ENCODE data around the gene INPP5K.

Gene INPP5K

GRCh38 chr17:1552932-1553331 is 36.5 kb upstream of the INPP5K start:
- Histone ChIP-seq H3K9ac (ENCODE audit: insufficient read length) (no peak overlapping the region), H3K9me3 (ENCODE audit: low read depth, low read length) (no peaks in the 10 kb centered on the region), H3K4me3 (no peak overlapping the region), H3K27ac (no peak overlapping the region), H3K36me3 (ENCODE audit: insufficient read depth, low read length) (peaks cover 12% of the 10 kb centered on the region; the same call in 1 of the 2 replicates)
- no peak for DNase-seq (ENCODE audit: low read depth, low spot score)
- TF ChIP-seq FOXP2 (optimal IDR thresholded peaks at IDR 0.05; ENCODE audit: control extremely low read depth, extremely low read length, insufficient read depth) (no peak), POLR2AphosphoS5 (IDR thresholded peaks at IDR 0.05; ENCODE audit: borderline replicate concordance, low read depth, low read length) (no peak), EZH2 (IDR thresholded peaks at IDR 0.05) (no peak)

DNA sequence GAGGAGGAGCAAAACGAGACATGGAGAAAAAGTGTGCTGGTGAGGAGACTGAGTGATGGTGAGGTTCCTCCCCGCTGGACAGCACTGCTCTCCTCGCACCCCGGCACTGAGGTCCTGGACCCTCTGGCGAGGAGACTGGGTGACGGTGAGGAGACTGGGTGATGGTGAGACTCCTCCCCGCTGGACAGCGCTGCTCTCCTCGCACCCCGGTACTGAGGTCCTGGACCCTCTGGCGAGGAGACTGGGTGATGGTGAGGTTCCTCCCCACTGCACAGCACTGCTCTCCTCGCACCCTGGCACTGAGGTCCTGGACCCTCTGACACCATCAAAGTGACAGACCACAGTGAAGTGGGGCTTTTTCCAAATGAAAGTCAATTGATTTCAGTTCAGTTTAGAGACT is 35.3 kb upstream of the INPP5K start:
- no peak overlapping the region for H3K4me3 ChIP-seq
- no peak for TF ChIP-seq POLR2AphosphoS5 (IDR thresholded peaks at IDR 0.05; ENCODE audit: borderline replicate concordance, low read depth, low read length)
- no peak for TF ChIP-seq FOXP2 (optimal IDR thresholded peaks at IDR 0.05; ENCODE audit: control extremely low read depth, extremely low read length, insufficient read depth)
- TF ChIP-seq EZH2 (IDR thresholded peaks at IDR 0.05), result no peak
- no peak for DNase-seq (ENCODE audit: low read depth, low spot score)
- no peak overlapping the region for H3K27ac ChIP-seq
- H3K36me3 ChIP-seq (ENCODE audit: insufficient read depth, low read length), result peaks cover 14% of the 10 kb centered on the region
- no peak overlapping the region for H3K9ac ChIP-seq (ENCODE audit: insufficient read length)
- no peaks in the 10 kb centered on the region for H3K9me3 ChIP-seq (ENCODE audit: low read depth, low read length)

DNA sequence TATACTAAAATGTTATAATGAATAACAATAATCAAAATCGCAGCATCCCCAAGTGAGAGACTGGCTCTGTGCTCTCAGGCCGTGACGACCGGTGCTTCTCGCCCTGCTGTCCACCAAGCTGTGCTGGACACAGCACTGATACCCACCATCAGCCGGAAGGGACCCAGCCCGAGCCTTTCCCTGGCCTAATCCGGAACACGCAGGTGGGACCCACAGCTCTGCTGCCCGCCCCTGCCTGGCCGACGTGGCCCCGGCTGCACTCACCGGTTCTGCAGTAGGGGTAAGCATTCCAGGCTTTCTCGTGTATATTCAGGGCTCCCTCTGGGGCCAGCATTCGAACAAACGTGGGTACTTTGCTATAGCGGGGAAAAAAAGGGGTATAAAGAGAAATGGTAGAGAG is 31.6 kb upstream of the INPP5K start:
- TF ChIP-seq FOXP2 (optimal IDR thresholded peaks at IDR 0.05; ENCODE audit: control extremely low read depth, extremely low read length, insufficient read depth) (no peak), POLR2AphosphoS5 (IDR thresholded peaks at IDR 0.05; ENCODE audit: borderline replicate concordance, low read depth, low read length) (no peak), EZH2 (IDR thresholded peaks at IDR 0.05) (no peak)

GRCh38 chr17:1546292-1546922 is 30.0 kb upstream of the INPP5K start:
- no peak overlapping the region for H3K27ac ChIP-seq
- no peak overlapping the region for H3K4me3 ChIP-seq
- no peak for DNase-seq (ENCODE audit: low read depth, low spot score)
- no peaks in the 10 kb centered on the region for H3K9me3 ChIP-seq (ENCODE audit: low read depth, low read length)
- peaks cover 27% of the 10 kb centered on the region for H3K36me3 ChIP-seq (ENCODE audit: insufficient read depth, low read length)
- TF ChIP-seq POLR2AphosphoS5 (IDR thresholded peaks at IDR 0.05; ENCODE audit: borderline replicate concordance, low read depth, low read length), result no peak
- no peak for TF ChIP-seq FOXP2 (optimal IDR thresholded peaks at IDR 0.05; ENCODE audit: control extremely low read depth, extremely low read length, insufficient read depth)
- TF ChIP-seq EZH2 (IDR thresholded peaks at IDR 0.05), result no peak
- no peak overlapping the region for H3K9ac ChIP-seq (ENCODE audit: insufficient read length)

More for the DNA sequence above, 31.6 kb upstream of the INPP5K start:
- Histone ChIP-seq H3K4me3 (no peak overlapping the region), H3K9ac (ENCODE audit: insufficient read length) (no peak overlapping the region), H3K9me3 (ENCODE audit: low read depth, low read length) (no peaks in the 10 kb centered on the region), H3K36me3 (ENCODE audit: insufficient read depth, low read length) (peaks cover 19% of the 10 kb centered on the region), H3K27ac (no peak overlapping the region)
- DNase-seq (ENCODE audit: low read depth, low spot score), result no peak

DNA sequence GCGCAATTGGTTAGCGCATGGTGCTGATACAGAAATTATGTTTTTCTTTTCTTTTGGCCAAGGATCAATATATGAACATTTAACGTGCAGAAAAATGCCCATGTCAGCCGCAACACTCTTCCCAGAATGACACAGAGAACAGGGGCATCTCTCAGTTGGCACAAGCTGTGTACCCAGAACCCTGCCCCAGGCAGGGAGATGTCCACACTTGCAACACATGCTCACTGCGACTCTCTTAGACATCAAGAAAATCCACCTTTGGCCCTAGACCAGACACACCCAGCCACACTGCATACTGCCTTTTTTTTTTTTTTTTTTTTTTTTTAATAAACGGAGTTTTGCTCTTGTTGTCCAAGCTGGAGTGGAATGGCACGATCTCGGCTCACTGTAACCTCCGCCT is 29.2 kb upstream of the INPP5K start:
- H3K27ac ChIP-seq, result no peak overlapping the region
- no peak for TF ChIP-seq EZH2 (IDR thresholded peaks at IDR 0.05)
- no peak for TF ChIP-seq POLR2AphosphoS5 (IDR thresholded peaks at IDR 0.05; ENCODE audit: borderline replicate concordance, low read depth, low read length)
- TF ChIP-seq FOXP2 (optimal IDR thresholded peaks at IDR 0.05; ENCODE audit: control extremely low read depth, extremely low read length, insufficient read depth), result no peak
- H3K36me3 ChIP-seq (ENCODE audit: insufficient read depth, low read length), result peaks cover 31% of the 10 kb centered on the region

GRCh38 chr17:1542316-1542715 is 25.9 kb upstream of the INPP5K start:
- no peak overlapping the region for H3K9ac ChIP-seq (ENCODE audit: insufficient read length)
- peaks cover 41% of the 10 kb centered on the region for H3K36me3 ChIP-seq (ENCODE audit: insufficient read depth, low read length)
- no peaks in the 10 kb centered on the region for H3K9me3 ChIP-seq (ENCODE audit: low read depth, low read length)
- no peak overlapping the region for H3K27ac ChIP-seq
- TF ChIP-seq EZH2 (IDR thresholded peaks at IDR 0.05), result no peak
- no peak for TF ChIP-seq FOXP2 (optimal IDR thresholded peaks at IDR 0.05; ENCODE audit: control extremely low read depth, extremely low read length, insufficient read depth)
- TF ChIP-seq POLR2AphosphoS5 (IDR thresholded peaks at IDR 0.05; ENCODE audit: borderline replicate concordance, low read depth, low read length), result no peak
- H3K4me3 ChIP-seq, result no peak overlapping the region
- DNase-seq (ENCODE audit: low read depth, low spot score), result no peak

More for the DNA sequence above, 29.2 kb upstream of the INPP5K start:
- H3K9ac ChIP-seq (ENCODE audit: insufficient read length), result no peak overlapping the region
- no peak overlapping the region for H3K4me3 ChIP-seq
- DNase-seq (ENCODE audit: low read depth, low spot score), result no peak
- H3K9me3 ChIP-seq (ENCODE audit: low read depth, low read length), result no peaks in the 10 kb centered on the region

GRCh38 chr17:1541367-1541904 is 25.0 kb upstream of the INPP5K start:
- TF ChIP-seq FOXP2 (optimal IDR thresholded peaks at IDR 0.05; ENCODE audit: control extremely low read depth, extremely low read length, insufficient read depth) (no peak), POLR2AphosphoS5 (IDR thresholded peaks at IDR 0.05; ENCODE audit: borderline replicate concordance, low read depth, low read length) (no peak), EZH2 (IDR thresholded peaks at IDR 0.05) (no peak)
- Histone ChIP-seq H3K4me3 (no peak overlapping the region), H3K36me3 (ENCODE audit: insufficient read depth, low read length) (peaks cover 36% of the 10 kb centered on the region), H3K9ac (ENCODE audit: insufficient read length) (no peak overlapping the region), H3K9me3 (ENCODE audit: low read depth, low read length) (no peaks in the 10 kb centered on the region), H3K27ac (no peak overlapping the region)
- no peak for DNase-seq (ENCODE audit: low read depth, low spot score)

DNA sequence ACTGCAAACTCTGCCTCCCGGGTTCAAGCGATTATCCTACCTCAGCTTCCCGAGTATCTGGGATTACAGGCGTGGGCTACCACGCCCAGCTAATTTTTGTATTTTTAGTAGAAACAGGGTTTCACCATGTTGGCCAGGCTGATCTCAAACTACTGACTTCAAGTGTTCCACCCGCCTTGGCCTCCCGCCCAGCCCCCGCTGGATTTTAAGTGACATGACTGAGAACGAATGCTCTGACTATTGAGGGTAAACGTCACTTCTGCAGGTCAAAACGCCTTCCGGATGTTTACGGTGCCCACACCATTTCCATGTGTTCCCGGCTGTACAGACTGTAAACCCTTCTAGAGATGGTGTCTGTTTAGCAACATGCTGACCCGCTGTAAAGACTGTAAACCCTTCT is 23.4 kb upstream of the INPP5K start:
- no peak overlapping the region for H3K27ac ChIP-seq
- H3K36me3 ChIP-seq (ENCODE audit: insufficient read depth, low read length), result peaks cover 35% of the 10 kb centered on the region
- no peak for DNase-seq (ENCODE audit: low read depth, low spot score)
- H3K9ac ChIP-seq (ENCODE audit: insufficient read length), result no peak overlapping the region
- H3K4me3 ChIP-seq, result no peak overlapping the region
- TF ChIP-seq POLR2AphosphoS5 (IDR thresholded peaks at IDR 0.05; ENCODE audit: borderline replicate concordance, low read depth, low read length) (no peak), EZH2 (IDR thresholded peaks at IDR 0.05) (no peak), FOXP2 (optimal IDR thresholded peaks at IDR 0.05; ENCODE audit: control extremely low read depth, extremely low read length, insufficient read depth) (no peak)
- H3K9me3 ChIP-seq (ENCODE audit: low read depth, low read length), result no peaks in the 10 kb centered on the region

All from SK-N-MC (cell line).